Endothelial cell of umbilical vein (primary cell): ENCODE data around the gene CYP3A4. TPM values are rescaled to one million over a fixed set of nuclear protein-coding genes. Genes with fewer than 3 reads are reported as not detected.

Source experiments
- BruUV-seq: library from RNA; stranded (reverse); fragments of 400-500 nt; replicated peaks from 2 replicates; lab custom pipeline; 2021; lab: Mats Ljungman, UMichigan
- CTCF ChIA-PET: fragments of 300-600, 350-600 bp; sonication (Branson Sonifier 250); formaldehyde crosslinking; loops from one replicate; lab custom pipeline; 2021; ENCODE audit warnings: antibody characterized with exemption, inconsistent platforms; lab: Charles Lee
- POLR2A ChIA-PET: fragments of 300-600, 350-600 bp; sonication (Branson Sonifier 250); formaldehyde crosslinking; loops from one replicate; lab custom pipeline; 2021; ENCODE audit warnings: antibody characterized with exemption, inconsistent platforms; lab: Charles Lee
- DNase-seq: peaks from one replicate; pipeline ENCODE4 v3.0.0-alpha.2; 2011; ENCODE audit warnings: low read depth, low spot score
- FAIRE-seq: peaks from 2 replicates; lab custom pipeline; 2011; peaks lifted over from hg19 to GRCh38; lab: Jason Lieb, UNC
- H2AFZ ChIP-seq: 2 replicates; pipeline ENCODE4 v1.6.0; 2012; ENCODE audit warnings: low read depth, low read length, control low read depth, inconsistent platforms
- H3K27ac ChIP-seq: 2 replicates; pipeline ENCODE4 v1.5.1; 2011; ENCODE audit warnings: low read depth, mild to moderate bottlenecking, control low read depth, low read length, moderate library complexity; ENCODE audit not compliant: insufficient read depth
- H3K27me3 ChIP-seq, 2 experiments: 2 replicates each; pipeline versions ENCODE4 v1.6.0 to v1.6.1; 2011; ENCODE audit warnings: low read length in 2 of 2, mixed read lengths in 1 of 2; ENCODE audit not compliant: control insufficient read depth in 2 of 2, insufficient read depth in 2 of 2
- H3K36me3 ChIP-seq, 2 experiments: 2 replicates in 1 of 2; 3 replicates in 1 of 2; pipeline ENCODE4 v1.5.1; 2011; ENCODE audit warnings: low read length in 2 of 2, mild to moderate bottlenecking in 1 of 2, moderate library complexity in 1 of 2; ENCODE audit not compliant: control insufficient read depth in 2 of 2, insufficient read depth in 2 of 2; ENCODE audit errors: extremely low read depth in 1 of 2
- H3K4me1 ChIP-seq: 3 replicates; pipeline ENCODE4 v1.5.1; 2011; ENCODE audit warnings: mild to moderate bottlenecking, low read length; ENCODE audit not compliant: control insufficient read depth, insufficient read depth; ENCODE audit errors: extremely low read depth
- H3K4me2 ChIP-seq: 2 replicates; pipeline ENCODE4 v1.6.1; 2011; ENCODE audit warnings: low read length, control low read depth, mixed read lengths; ENCODE audit not compliant: insufficient read depth
- H3K4me3 ChIP-seq, 3 experiments: fragments of 200-600 bp in 1 of 3; sonication (generic), shearing (Covaris generic) in 1 of 3; replicated peaks in 1 of 3; 2 replicates each; pipeline ENCODE4 v1.5.1; 2011 to 2016; ENCODE audit warnings: control low read depth in 3 of 3, low read length in 3 of 3, mild to moderate bottlenecking in 2 of 3, inconsistent platforms in 1 of 3, low read depth in 1 of 3, moderate library complexity in 1 of 3; ENCODE audit not compliant: insufficient read depth in 1 of 3
- H3K79me2 ChIP-seq: 2 replicates; pipeline ENCODE4 v1.6.0; 2012; ENCODE audit warnings: low read length, inconsistent platforms; ENCODE audit not compliant: control insufficient read depth, insufficient read depth
- H3K9ac ChIP-seq: replicated peaks from 2 replicates; pipeline ENCODE3; 2011; ENCODE audit warnings: low read length, control low read depth; ENCODE audit not compliant: insufficient read depth; ENCODE audit errors: extremely low read depth
- H3K9me1 ChIP-seq: replicated peaks from 3 replicates; pipeline ENCODE4 v1.6.0; 2011; ENCODE audit warnings: mild to moderate bottlenecking, low read length; ENCODE audit not compliant: control insufficient read depth, insufficient read depth; ENCODE audit errors: extremely low read depth
- H3K9me3 ChIP-seq: replicated peaks from 2 replicates; pipeline ENCODE4 v1.5.1; 2012; ENCODE audit warnings: low read length, inconsistent platforms; ENCODE audit not compliant: control insufficient read depth, insufficient read depth
- H4K20me1 ChIP-seq: replicated peaks from 2 replicates; pipeline ENCODE3; 2011; ENCODE audit warnings: mild to moderate bottlenecking, low read length; ENCODE audit not compliant: control insufficient read depth, insufficient read depth; ENCODE audit errors: extremely low read depth
- CTCF ChIP-seq, 2 donors: IDR thresholded peaks; 1 replicate in 1 of 2; 2 replicates in 1 of 2; pipeline ENCODE4 v1.5.1; 2011; ENCODE audit warnings: low read length in 2 of 2, mild to moderate bottlenecking in 2 of 2, moderate library complexity in 2 of 2, control low read depth in 1 of 2, inconsistent platforms in 1 of 2, low read depth in 1 of 2; ENCODE audit not compliant: insufficient read depth in 1 of 2; ENCODE audit errors: extremely low read depth in 1 of 2
- EZH2 ChIP-seq: IDR thresholded peaks from 2 replicates; pipeline ENCODE4 v1.6.1; 2012; ENCODE audit warnings: borderline replicate concordance, low read depth, mild to moderate bottlenecking, moderate library complexity, low read length, inconsistent platforms; ENCODE audit not compliant: severe bottlenecking
- FOS ChIP-seq: IDR thresholded peaks from 2 replicates; pipeline ENCODE4 v1.6.1; 2011; ENCODE audit warnings: mild to moderate bottlenecking, low read length, moderate library complexity, borderline replicate concordance; ENCODE audit not compliant: insufficient read depth
- GATA2 ChIP-seq: IDR thresholded peaks from 2 replicates; pipeline ENCODE4 v1.7.0; 2011; ENCODE audit warnings: low read depth, mild to moderate bottlenecking, moderate library complexity, mixed read lengths, low read length; ENCODE audit not compliant: insufficient read length, insufficient read depth
- JUN ChIP-seq: IDR thresholded peaks from 2 replicates; pipeline ENCODE4 v1.6.1; 2011; ENCODE audit warnings: borderline replicate concordance, low read depth; ENCODE audit not compliant: insufficient read length, insufficient read depth
- MAX ChIP-seq: IDR thresholded peaks from 2 replicates; pipeline ENCODE4 v1.6.1; 2011; ENCODE audit not compliant: insufficient read depth, insufficient read length
- MYC ChIP-seq: IDR thresholded peaks from one replicate; pipeline ENCODE4 v1.6.1; 2011; ENCODE audit warnings: mild to moderate bottlenecking, low read depth, low read length
- POLR2A ChIP-seq: IDR thresholded peaks from 2 replicates; pipeline ENCODE4 v1.6.1; 2012; ENCODE audit warnings: low read depth, mild to moderate bottlenecking, control low read depth, low read length
- POLR2AphosphoS5 ChIP-seq: IDR thresholded peaks from 2 replicates; pipeline ENCODE4 v1.6.1; 2012; ENCODE audit warnings: low read depth, mild to moderate bottlenecking, control low read depth, low read length, moderate library complexity; ENCODE audit not compliant: insufficient read depth
- dilution Hi-C: fragments of 300-500 bp; cut with MboI; formaldehyde crosslinking; loops from one replicate; pipeline ENCODE4 v1.15.0; 2019; ENCODE audit warnings: low sequenced_read_pairs; ENCODE audit not compliant: extremely low pct_ligation_motif_present
- intact Hi-C: fragments of 100-400 bp; cut with micrococcal nuclease; formaldehyde crosslinking; loops from one replicate; pipeline ENCODE4 v1.10.0; 2022
- polyA plus RNA-seq, 4 experiments: library from polyadenylated mRNA; depleted of rRNA in 3 of 4; stranded (reverse) in 3 of 4; unstranded in 1 of 4; fragments of >200 nt; gene quantifications; 2 replicates each; pipeline versions ENCODE4 v1.2.1 to v1.2.3, GENCODE V29; 2011 to 2012; ENCODE audit warnings: missing spikeins in 1 of 4
- total RNA-seq: library from RNA; stranded (reverse); gene quantifications from 2 replicates; pipeline ENCODE4 v1.2.3, GENCODE V29; 2021

CYP3A4 gene
- total and polyA plus RNA-seq, 2 donors (not counting 3 experiments of a cell fraction or from before 2014, with no cell fraction given), result not detected

- no peak overlapping the region for H3K4me2 ChIP-seq
- H3K4me3 ChIP-seq, result no peak overlapping the region
- dilution Hi-C loops (no loop called here), intact Hi-C loops (no loop called here)
- no peaks in the 10 kb centered on the region for H3K9me1 ChIP-seq
- CTCF ChIA-PET, result interaction anchor here (1.0 to 1.1 kb wide), 2 partner anchors 28 to 109 kb away, joined by 3 read pairs; partner anchors contain the start of gene GJC3
- BruUV-seq, result no TSS peak
- no peaks in the 10 kb centered on the region for H3K79me2 ChIP-seq
- H3K27me3 ChIP-seq, result peaks cover 5 to 16% of the 10 kb centered on the region in 2 experiments
- no peaks in the 10 kb centered on the region for H3K9me3 ChIP-seq
- FAIRE-seq (no peak), DNase-seq (no peak)
- TF ChIP-seq MYC (no peak), POLR2AphosphoS5 (no peak), GATA2 (no peak)
- POLR2A ChIA-PET, result no interaction called here
- H3K36me3 ChIP-seq, result no peaks in the 10 kb centered on the region
- no peak overlapping the region for H3K27ac ChIP-seq
- no peaks in the 10 kb centered on the region for H3K4me1 ChIP-seq
- no peak overlapping the region for H3K9ac ChIP-seq
- no peak overlapping the region for H2AFZ ChIP-seq
- no peaks in the 10 kb centered on the region for H4K20me1 ChIP-seq
These were observed 36.5 kb upstream of the CYP3A4 start for GRCh38 chr7:99820408-99821027.

- no peaks in the 10 kb centered on the region for H4K20me1 ChIP-seq
- no peaks in the 10 kb centered on the region for H3K36me3 ChIP-seq
- CTCF ChIA-PET, result no interaction called here
- H2AFZ ChIP-seq, result no peak overlapping the region
- H3K79me2 ChIP-seq, result no peaks in the 10 kb centered on the region
- no peak overlapping the region for H3K4me2 ChIP-seq
- DNase-seq (no peak), FAIRE-seq (no peak)
- H3K27me3 ChIP-seq, result no peaks in the 10 kb centered on the region
- POLR2A ChIA-PET, result no interaction called here
- no peaks in the 10 kb centered on the region for H3K4me1 ChIP-seq
- no peak overlapping the region for H3K9ac ChIP-seq
- no peaks in the 10 kb centered on the region for H3K9me3 ChIP-seq
- H3K4me3 ChIP-seq, result no peak overlapping the region
- no TSS peak for BruUV-seq
- intact Hi-C loops, result no loop called here
- dilution Hi-C loops, result no loop called here
- TF ChIP-seq POLR2A (no peak), FOS (no peak), JUN (no peak), EZH2 (no peak), MYC (no peak), CTCF (IDR thresholded peaks at IDR 0.05; ENCODE audit: extremely low read depth in 1 of 2, insufficient read depth in 1 of 2, low read depth in 1 of 2, low read length in 2 of 2) (no peak), GATA2 (no peak), POLR2AphosphoS5 (no peak), MAX (no peak)
- H3K9me1 ChIP-seq, result no peaks in the 10 kb centered on the region
- no peak overlapping the region for H3K27ac ChIP-seq
These were observed 24.8 kb upstream of the CYP3A4 start for GRCh38 chr7:99808766-99809165.
